ENCODE data around the gene CST1.
"Not testable (repeated sequence)": the region's sequence is repeated elsewhere in the genome, so short reads cannot be mapped to it uniquely, and the experiment has no call there.

DNA sequence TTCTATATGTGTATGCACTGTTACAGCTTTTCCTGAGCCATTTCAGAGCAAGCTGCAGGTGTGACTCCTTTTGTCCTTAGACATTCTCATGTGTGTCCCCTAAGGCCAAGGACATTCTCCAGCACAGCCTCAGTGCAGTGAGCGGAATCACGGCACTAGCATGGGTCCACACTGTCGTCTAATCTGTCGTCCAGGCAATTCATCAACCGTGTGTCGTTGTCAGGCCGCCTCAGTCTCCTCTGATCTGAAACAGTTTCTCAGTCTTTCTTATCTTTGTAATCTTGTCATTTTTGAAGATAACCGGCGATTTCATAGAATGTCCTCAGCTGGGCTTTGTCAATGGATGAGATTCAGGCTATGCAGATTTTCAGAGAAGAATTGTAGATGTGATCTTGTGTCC is 31.4 kb downstream of the CST1 start:
- TF ChIP-seq, protein P1, sequence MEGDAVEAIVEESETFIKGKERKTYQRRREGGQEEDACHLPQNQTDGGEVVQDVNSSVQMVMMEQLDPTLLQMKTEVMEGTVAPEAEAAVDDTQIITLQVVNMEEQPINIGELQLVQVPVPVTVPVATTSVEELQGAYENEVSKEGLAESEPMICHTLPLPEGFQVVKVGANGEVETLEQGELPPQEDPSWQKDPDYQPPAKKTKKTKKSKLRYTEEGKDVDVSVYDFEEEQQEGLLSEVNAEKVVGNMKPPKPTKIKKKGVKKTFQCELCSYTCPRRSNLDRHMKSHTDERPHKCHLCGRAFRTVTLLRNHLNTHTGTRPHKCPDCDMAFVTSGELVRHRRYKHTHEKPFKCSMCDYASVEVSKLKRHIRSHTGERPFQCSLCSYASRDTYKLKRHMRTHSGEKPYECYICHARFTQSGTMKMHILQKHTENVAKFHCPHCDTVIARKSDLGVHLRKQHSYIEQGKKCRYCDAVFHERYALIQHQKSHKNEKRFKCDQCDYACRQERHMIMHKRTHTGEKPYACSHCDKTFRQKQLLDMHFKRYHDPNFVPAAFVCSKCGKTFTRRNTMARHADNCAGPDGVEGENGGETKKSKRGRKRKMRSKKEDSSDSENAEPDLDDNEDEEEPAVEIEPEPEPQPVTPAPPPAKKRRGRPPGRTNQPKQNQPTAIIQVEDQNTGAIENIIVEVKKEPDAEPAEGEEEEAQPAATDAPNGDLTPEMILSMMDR (IDR thresholded peaks at IDR 0.05), result not testable (repeated sequence)
- TF ChIP-seq POLR2A (IDR thresholded peaks at IDR 0.05), result not testable (repeated sequence)
